SJCRH30 (cell line): ENCODE data around the gene PELO. TPM values are rescaled to one million over a fixed set of nuclear protein-coding genes. Genes with fewer than 3 reads are reported as not detected.
A peak's percentile ranks its signal among the peaks of the same experiment; 100 is the strongest.
"Not testable (repeated sequence)": the region's sequence is repeated elsewhere in the genome, so short reads cannot be mapped to it uniquely, and the experiment has no call there.

Source experiments
- DNase-seq, 2 experiments: peaks; one replicate each; pipeline ENCODE4 v3.0.0-alpha.2; 2015 to 2020
- H3K27ac ChIP-seq: fragments of 250-450 bp; sonication (Bioruptor Pico); 2 replicates; pipeline ENCODE4 v1.5.1; 2020; ENCODE audit warnings: mild to moderate bottlenecking, moderate library complexity
- H3K27me3 ChIP-seq: fragments of 250-450 bp; sonication (Bioruptor Pico); 2 replicates; pipeline ENCODE4 v1.5.1; 2020; ENCODE audit warnings: mild to moderate bottlenecking, moderate library complexity
- H3K36me3 ChIP-seq: fragments of 250-450 bp; sonication (Bioruptor Pico); 2 replicates; pipeline ENCODE4 v1.5.1; 2020; ENCODE audit warnings: mild to moderate bottlenecking, moderate library complexity
- H3K4me1 ChIP-seq: fragments of 250-450 bp; sonication (Bioruptor Pico); 2 replicates; pipeline ENCODE4 v1.5.1; 2020; ENCODE audit warnings: mild to moderate bottlenecking, moderate library complexity
- H3K4me3 ChIP-seq: fragments of 250-450 bp; sonication (Bioruptor Pico); 2 replicates; pipeline ENCODE4 v1.5.1; 2020; ENCODE audit warnings: mild to moderate bottlenecking, moderate library complexity
- H3K9me3 ChIP-seq: fragments of 250-450 bp; sonication (Bioruptor Pico); replicated peaks from 2 replicates; pipeline ENCODE4 v1.5.1; 2020; ENCODE audit warnings: mild to moderate bottlenecking, moderate library complexity
- total RNA-seq: library from RNA; depleted of rRNA; stranded (reverse); fragments of >200 nt; shearing (Covaris generic); gene quantifications from 2 replicates; pipeline ENCODE4 v1.2.3, GENCODE V29; 2014

PELO gene
- total RNA-seq, 1 experiment from 2014 or later = 17.0 TPM

- no peak for DNase-seq
- Histone ChIP-seq H3K27me3 (no peaks in the 10 kb centered on the region), H3K27ac (no peak overlapping the region), H3K9me3 (no peaks in the 10 kb centered on the region), H3K4me3 (no peak overlapping the region), H3K36me3 (no peaks in the 10 kb centered on the region), H3K4me1 (peaks cover 11% of the 10 kb centered on the region)
Measured at GRCh38 chr5:52817818-52818217, 30.1 kb downstream of the PELO start.

GRCh38 chr5:52818360-52818759, 30.6 kb downstream of the PELO start:
- H3K27me3 ChIP-seq = no peaks in the 10 kb centered on the region
- H3K27ac ChIP-seq = no peak overlapping the region
- no peak overlapping the region for H3K4me3 ChIP-seq
- no peaks in the 10 kb centered on the region for H3K36me3 ChIP-seq
- no peaks in the 10 kb centered on the region for H3K9me3 ChIP-seq
- no peak for DNase-seq
- peaks cover 11% of the 10 kb centered on the region for H3K4me1 ChIP-seq

- not testable (repeated sequence) for H3K36me3 ChIP-seq, DNase-seq, H3K27me3 ChIP-seq, H3K4me3 ChIP-seq, H3K27ac ChIP-seq, H3K9me3 ChIP-seq
- H3K4me1 ChIP-seq = peaks cover 13% of the 10 kb centered on the region
Measured at GRCh38 chr5:52818807-52819206, 31.1 kb downstream of the PELO start.

- Histone ChIP-seq H3K27ac (no peak overlapping the region), H3K4me1 (peaks cover 9% of the 10 kb centered on the region), H3K4me3 (no peak overlapping the region), H3K36me3 (no peaks in the 10 kb centered on the region), H3K9me3 (no peaks in the 10 kb centered on the region), H3K27me3 (no peaks in the 10 kb centered on the region)
- DNase-seq = no peak
Measured at GRCh38 chr5:52821901-52822300, 34.2 kb downstream of the PELO start.

- DNase-seq = peak; percentile 22 to 45
- Histone ChIP-seq H3K4me1 (peaks cover 7% of the 10 kb centered on the region; the same call in 1 of the 2 replicates), H3K27ac (no peak overlapping the region), H3K4me3 (no peak overlapping the region), H3K9me3 (no peaks in the 10 kb centered on the region), H3K27me3 (no peaks in the 10 kb centered on the region), H3K36me3 (no peaks in the 10 kb centered on the region)
Measured at GRCh38 chr5:52822437-52822836, 34.7 kb downstream of the PELO start.

GRCh38 chr5:52824827-52825226, 37.1 kb downstream of the PELO start:
- Histone ChIP-seq H3K27me3 (no peaks in the 10 kb centered on the region), H3K4me3 (no peak overlapping the region), H3K27ac (no peak overlapping the region), H3K9me3 (0 out of 2 replicates have a peak, but pooled peaks cover 4% of the 10 kb centered on the region), H3K36me3 (no peaks in the 10 kb centered on the region), H3K4me1 (0 out of 2 replicates have a peak, but pooled peaks cover 2% of the 10 kb centered on the region)
- DNase-seq = no peak

GRCh38 chr5:52825826-52826225, 38.1 kb downstream of the PELO start:
- H3K27me3 ChIP-seq = no peaks in the 10 kb centered on the region
- 0 out of 2 replicates have a peak, but pooled peaks cover 2% of the 10 kb centered on the region for H3K4me1 ChIP-seq
- H3K36me3 ChIP-seq = no peaks in the 10 kb centered on the region
- H3K4me3 ChIP-seq = no peak overlapping the region
- no peak overlapping the region for H3K27ac ChIP-seq
- 0 out of 2 replicates have a peak, but pooled peaks cover 4% of the 10 kb centered on the region for H3K9me3 ChIP-seq
- no peak for DNase-seq

GRCh38 chr5:52827815-52828214, 40.1 kb downstream of the PELO start:
- 0 out of 2 replicates have a peak, but pooled peaks cover 2% of the 10 kb centered on the region for H3K4me1 ChIP-seq
- DNase-seq = no peak

GRCh38 chr5:52829664-52830063, 41.9 kb downstream of the PELO start:
- Histone ChIP-seq H3K9me3 (0 out of 2 replicates have a peak, but pooled peaks cover 4% of the 10 kb centered on the region), H3K4me1 (no peaks in the 10 kb centered on the region), H3K27me3 (no peaks in the 10 kb centered on the region), H3K4me3 (no peak overlapping the region), H3K27ac (no peak overlapping the region), H3K36me3 (no peaks in the 10 kb centered on the region)
- no peak for DNase-seq

More at GRCh38 chr5:52827815-52828214, 40.1 kb downstream of the PELO start:
- Histone ChIP-seq H3K36me3 (no peaks in the 10 kb centered on the region), H3K4me3 (no peak overlapping the region), H3K9me3 (0 out of 2 replicates have a peak, but pooled peaks cover 4% of the 10 kb centered on the region), H3K27me3 (no peaks in the 10 kb centered on the region), H3K27ac (no peak overlapping the region)

- H3K27me3 ChIP-seq = no peaks in the 10 kb centered on the region
- no peak overlapping the region for H3K4me3 ChIP-seq
- no peaks in the 10 kb centered on the region for H3K4me1 ChIP-seq
- no peak overlapping the region for H3K27ac ChIP-seq
- 0 out of 2 replicates have a peak, but pooled peaks cover 4% of the 10 kb centered on the region for H3K9me3 ChIP-seq
- peak in 1 of 2 experiments; percentile 34 for DNase-seq
- no peaks in the 10 kb centered on the region for H3K36me3 ChIP-seq
Measured at GRCh38 chr5:52830650-52831049, 42.9 kb downstream of the PELO start.

- H3K27me3 ChIP-seq = no peaks in the 10 kb centered on the region
- no peaks in the 10 kb centered on the region for H3K4me1 ChIP-seq
- H3K4me3 ChIP-seq = no peak overlapping the region
- no peaks in the 10 kb centered on the region for H3K36me3 ChIP-seq
- H3K27ac ChIP-seq = no peak overlapping the region
- H3K9me3 ChIP-seq = 0 out of 2 replicates have a peak, but pooled peaks cover 4% of the 10 kb centered on the region
- no peak for DNase-seq
Measured at GRCh38 chr5:52831786-52832511, 44.2 kb downstream of the PELO start.

GRCh38 chr5:52834320-52834719, 46.6 kb downstream of the PELO start:
- H3K36me3 ChIP-seq = no peaks in the 10 kb centered on the region
- no peak for DNase-seq
- H3K27ac ChIP-seq = no peak overlapping the region
- H3K4me3 ChIP-seq = no peak overlapping the region
- H3K9me3 ChIP-seq = no peaks in the 10 kb centered on the region
- H3K27me3 ChIP-seq = no peaks in the 10 kb centered on the region
- H3K4me1 ChIP-seq = peaks cover 7% of the 10 kb centered on the region

GRCh38 chr5:52837068-52837467, 49.4 kb downstream of the PELO start:
- Histone ChIP-seq H3K9me3 (no peaks in the 10 kb centered on the region), H3K27me3 (no peaks in the 10 kb centered on the region), H3K4me1 (peaks cover 23% of the 10 kb centered on the region), H3K27ac (no peak overlapping the region), H3K36me3 (no peaks in the 10 kb centered on the region), H3K4me3 (no peak overlapping the region)
- DNase-seq = no peak
